H1 (cell line): ENCODE measurements around the gene DPM2. TPM values are rescaled to one million over a fixed set of nuclear protein-coding genes. Genes with fewer than 3 reads are reported as not detected.
A peak's percentile ranks its signal among the peaks of the same experiment; 100 is the strongest.

ENCODE experiments used
- E2F6 ChIP-seq: IDR thresholded peaks from 2 replicates; pipeline ENCODE4 v1.6.1; 2012; ENCODE audit warnings: inconsistent platforms
- EGR1 ChIP-seq: IDR thresholded peaks from 2 replicates; pipeline ENCODE4 v1.6.1; 2011; ENCODE audit warnings: low read depth, low read length, borderline replicate concordance
- RBBP5 ChIP-seq: IDR thresholded peaks from 2 replicates; pipeline ENCODE4 v1.7.1; 2012; ENCODE audit warnings: low read depth, mild to moderate bottlenecking, inconsistent platforms, low read length, moderate library complexity, borderline replicate concordance
- RNF2 ChIP-seq: fragments of 200-900, 300-1000 bp; sonication (generic); IDR thresholded peaks from 2 replicates; pipeline ENCODE4 v1.7.1; 2016; ENCODE audit warnings: borderline replicate concordance, low read depth, mild to moderate bottlenecking, antibody characterized with exemption, low read length; ENCODE audit not compliant: poor library complexity, severe bottlenecking; ENCODE audit errors: missing control alignments
- TBP ChIP-seq: IDR thresholded peaks from 2 replicates; pipeline ENCODE4 v1.6.1; 2011; ENCODE audit warnings: low read depth, low read length, improper control_type of control experiment
- polyA plus RNA-seq, 7 experiments: library from polyadenylated mRNA; depleted of rRNA in 3 of 7; stranded (reverse) in 5 of 7; unstranded in 2 of 7; fragments of >200 nt in 5 of 7; fragments of 200-250 nt in 2 of 7; gene quantifications; 1 replicate in 5 of 7; 2 replicates in 1 of 7; 4 replicates in 1 of 7; pipeline versions ENCODE4 v1.2.1 to v1.2.3, GENCODE V29; 2011 to 2013; ENCODE audit warnings: missing spikeins in 2 of 7, mixed read lengths in 2 of 7
- total RNA-seq: library from RNA; stranded (reverse); fragmentation: NEBNext Ultra II Directional; extraction: Animal tissue kit (Norgen Biotek cat#: 25700); gene quantifications from 2 replicates; pipeline ENCODE4 v1.2.1, GENCODE V29; 2021

DPM2 gene
- total and polyA plus RNA-seq, 2 of the 8 experiments (the other 6 are each of a cell fraction or from before 2014, with no cell fraction given), result 45.4 to 95.4 TPM

DNA sequence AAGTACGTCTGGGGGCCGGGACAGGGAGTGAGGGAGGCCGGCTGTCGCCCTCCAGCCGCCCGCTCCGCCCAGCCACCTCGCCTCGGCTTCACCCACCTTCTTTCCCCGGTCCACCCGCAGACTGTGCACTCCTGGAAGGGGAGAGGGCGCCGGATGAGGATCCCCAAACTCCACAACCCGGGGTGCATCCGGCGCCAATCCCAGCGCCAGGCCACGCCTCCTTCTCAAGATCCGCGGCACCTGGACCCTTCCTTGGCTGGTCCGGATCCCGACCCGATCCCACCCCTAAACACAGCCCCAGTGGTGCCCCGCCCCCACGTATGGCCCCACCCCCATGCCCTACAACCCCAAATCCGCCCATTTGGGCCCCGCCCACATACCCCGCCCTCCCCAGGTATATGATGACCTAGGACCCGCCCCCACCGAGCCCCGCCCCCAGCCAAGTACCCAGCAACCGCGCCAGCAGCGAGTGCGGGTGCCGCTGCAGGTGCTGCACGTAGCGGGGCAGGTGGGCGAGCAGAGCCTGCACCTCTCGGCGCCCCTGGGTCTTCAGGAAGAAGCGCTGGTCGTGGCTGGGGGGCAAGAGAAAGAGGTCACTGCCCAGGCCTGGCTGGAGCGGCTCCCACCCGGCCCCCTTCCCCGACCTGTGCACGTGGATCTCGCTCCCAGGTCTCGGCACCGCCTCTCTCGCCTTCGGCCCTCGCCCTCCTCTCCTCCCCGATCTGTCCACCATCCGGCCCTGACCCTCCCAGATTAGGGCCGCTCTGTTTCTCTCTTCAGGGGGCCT is 10.3 kb downstream of the DPM2 start (continued):
- TF ChIP-seq RBBP5 (no peak), RNF2 (peak; percentile 18), E2F6 (peak; percentile 81; the same call in 1 of the 2 replicates), TBP (peak; percentile 32; the same call in 1 of the 2 replicates), EGR1 (no peak)
